GM18867 (cell line): ENCODE results near the gene GAD1.
A peak's percentile ranks its signal among the peaks of the same experiment; 100 is the strongest.

Source experiments
- ATAC-seq: cut with Tn5 transposase; IDR thresholded peaks from one replicate; pipeline ENCODE4 v1.9.1; 2021; ENCODE audit warnings: mild to moderate bottlenecking, moderate library complexity; ENCODE audit not compliant: unreplicated experiment

Gene GAD1

DNA sequence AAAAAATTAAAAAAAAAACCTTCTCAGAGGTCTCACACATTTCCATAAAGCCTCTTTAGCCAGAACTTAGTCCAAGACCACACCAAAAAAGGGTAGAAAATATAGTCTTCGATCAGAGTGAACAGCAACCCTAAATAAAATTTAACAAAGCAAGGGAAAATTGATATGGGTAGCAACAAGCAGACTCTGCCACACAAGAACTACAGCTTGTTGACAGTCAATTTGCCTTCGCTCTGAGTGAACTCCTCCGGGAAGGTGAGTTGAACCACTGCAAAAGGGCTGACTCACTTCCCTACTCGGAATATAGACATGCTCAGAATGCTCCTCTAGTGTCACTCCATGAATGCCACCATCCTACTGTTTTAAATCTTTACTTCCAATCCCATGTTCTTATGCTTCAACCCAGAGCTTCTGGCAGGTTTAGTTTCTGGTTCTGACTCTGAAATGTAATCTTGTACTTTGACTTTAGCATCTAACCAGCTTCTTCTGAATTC lies 24.1 kb downstream of the GAD1 start:
- ATAC-seq, result no peak

DNA sequence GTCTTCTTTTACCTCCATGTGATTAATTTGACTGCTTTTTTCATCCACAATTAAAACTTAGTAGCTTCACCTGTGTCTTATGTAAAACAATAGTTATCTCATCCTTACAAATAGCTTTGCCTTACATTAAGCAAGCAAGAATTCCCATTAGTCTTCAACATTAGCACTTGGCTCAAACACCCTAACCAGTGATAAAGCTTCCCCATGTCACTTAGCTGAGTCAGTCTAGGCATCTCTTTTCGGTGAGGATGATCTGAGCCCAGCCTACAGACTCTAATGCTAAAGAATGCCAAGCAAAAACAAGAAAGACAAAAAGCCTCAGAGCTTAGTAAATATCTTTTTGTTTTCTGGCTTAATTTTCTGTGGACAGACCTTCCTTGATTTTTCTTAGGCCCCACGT lies 26.1 kb downstream of the GAD1 start:
- no peak for ATAC-seq

DNA sequence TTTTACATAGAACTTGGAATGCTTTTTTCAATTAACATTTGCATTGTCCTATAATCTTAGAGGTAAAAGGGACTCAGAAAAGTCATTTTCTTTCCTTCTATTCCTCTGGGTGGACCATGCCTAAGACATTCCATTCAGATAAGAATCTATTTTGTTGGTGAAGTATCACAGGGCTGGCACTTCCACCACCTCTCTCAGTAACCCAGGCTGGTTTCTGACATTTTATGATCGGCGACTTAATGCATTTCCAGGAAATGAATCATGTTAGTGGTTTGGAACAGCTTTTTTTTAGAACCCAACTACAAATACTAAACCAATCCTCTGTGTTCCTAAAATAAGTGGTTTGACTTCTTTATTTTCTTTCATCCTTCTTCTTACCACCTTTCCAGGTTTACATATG lies 27.0 kb downstream of the GAD1 start:
- no peak for ATAC-seq

DNA sequence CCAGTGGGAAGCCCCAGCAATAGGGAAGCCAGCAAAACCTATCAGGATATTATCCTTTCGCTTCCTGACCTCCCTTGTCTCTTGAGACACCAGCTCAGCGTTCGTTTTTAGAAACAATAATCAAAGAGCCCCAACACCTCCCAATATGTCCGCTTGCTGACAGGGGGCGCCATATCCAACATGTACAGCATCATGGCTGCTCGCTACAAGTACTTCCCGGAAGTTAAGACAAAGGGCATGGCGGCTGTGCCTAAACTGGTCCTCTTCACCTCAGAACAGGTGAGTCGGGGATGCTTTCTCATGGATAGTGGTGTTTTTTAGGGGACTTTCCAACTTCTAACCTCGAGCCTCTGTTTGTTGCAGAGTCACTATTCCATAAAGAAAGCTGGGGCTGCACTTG lies 28.7 kb downstream of the GAD1 start:
- no peak for ATAC-seq

DNA sequence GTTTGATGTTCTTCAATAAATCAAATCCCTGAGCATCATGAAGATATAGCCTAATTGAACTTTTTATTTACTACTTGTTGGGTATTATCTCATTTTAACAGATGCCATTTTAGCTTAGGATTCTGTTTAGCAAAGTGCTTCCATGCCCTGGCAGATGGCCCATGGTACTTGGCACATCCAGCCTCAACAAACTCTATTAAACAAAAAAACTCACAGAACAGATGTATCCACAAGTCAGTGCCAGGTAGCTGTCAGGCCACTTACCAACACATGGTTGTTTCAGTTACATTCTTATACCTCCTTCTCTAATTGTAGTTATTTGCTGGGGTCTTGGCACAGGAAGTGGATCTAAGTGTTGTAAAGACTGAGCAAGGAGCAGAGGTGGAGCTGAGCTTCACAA lies 29.6 kb downstream of the GAD1 start:
- no peak for ATAC-seq

DNA sequence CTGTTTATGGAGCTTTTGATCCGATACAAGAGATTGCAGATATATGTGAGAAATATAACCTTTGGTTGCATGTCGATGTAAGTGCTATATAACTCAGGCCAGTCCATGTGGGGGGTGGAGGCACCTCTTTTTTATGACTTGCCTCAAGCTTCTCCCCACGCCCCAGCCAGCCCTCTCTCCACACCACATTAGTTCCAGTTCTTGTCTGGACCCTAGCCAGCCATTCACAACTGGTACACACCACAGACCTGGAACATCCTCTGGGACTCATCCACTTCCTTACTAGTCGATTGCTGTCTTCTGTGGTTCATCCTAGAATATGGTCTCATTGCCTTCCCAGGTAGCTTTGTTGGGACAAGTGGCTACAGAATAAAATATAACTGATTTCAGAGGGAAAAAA lies 31.0 kb downstream of the GAD1 start:
- ATAC-seq, result no peak

DNA sequence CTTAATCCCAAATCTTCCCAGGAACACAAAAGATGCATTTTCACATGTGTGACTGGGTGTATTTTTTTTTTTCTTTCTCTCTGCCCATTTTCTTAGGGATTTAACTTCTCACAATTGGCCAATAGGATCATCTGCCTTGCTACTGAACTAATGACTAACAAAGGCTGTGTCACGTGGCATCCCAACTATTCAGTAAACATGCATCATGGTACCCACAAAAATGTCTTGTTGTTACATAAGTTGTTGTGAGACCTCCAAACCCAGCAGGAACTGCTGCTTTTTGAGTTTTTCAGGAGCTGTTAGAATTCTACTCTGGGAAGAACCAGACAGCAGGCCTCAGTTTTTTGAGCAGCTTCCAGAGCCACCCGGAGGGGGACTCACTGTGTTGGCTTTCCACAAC lies 31.9 kb downstream of the GAD1 start:
- no peak for ATAC-seq

DNA sequence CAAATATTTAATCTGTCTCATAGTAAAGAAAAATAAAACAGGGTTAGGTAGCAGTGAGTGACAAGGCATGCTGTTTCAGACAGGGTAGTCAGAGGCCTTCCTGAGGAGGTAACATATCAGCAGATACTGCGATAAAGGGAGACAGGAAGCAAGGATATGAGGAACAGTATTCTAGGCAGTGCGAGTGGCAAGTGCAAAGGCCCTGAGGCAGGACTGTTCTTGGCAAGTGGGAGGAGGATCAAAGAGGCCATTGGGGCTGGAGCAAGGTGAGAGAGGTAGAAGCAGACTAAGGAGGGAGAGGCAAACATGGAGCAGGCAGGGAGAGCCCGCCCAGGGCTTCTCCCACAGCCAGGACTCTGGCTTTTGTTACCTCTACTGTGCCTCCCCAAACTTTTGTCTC lies 33.6 kb downstream of the GAD1 start:
- ATAC-seq, result no peak

DNA sequence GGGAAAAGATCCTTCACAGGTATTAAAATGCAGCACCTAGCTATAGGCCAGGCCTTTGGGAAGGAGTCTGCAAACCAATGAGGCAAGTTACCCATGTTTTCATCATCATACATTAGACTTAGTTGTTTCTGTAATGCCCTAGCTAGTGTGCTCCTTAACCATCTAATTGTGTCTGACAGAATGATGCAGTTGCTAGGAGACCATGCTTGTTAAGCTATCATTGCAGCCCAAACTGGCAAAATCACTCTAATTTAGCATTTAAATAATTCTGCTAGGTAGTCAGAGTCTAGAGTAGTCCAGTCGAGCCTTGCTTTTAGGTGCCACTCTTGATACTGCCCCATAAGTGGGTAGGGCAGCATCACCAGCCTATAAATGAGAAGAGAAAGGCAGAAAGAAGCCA lies 34.9 kb downstream of the GAD1 start:
- ATAC-seq, result no peak

DNA sequence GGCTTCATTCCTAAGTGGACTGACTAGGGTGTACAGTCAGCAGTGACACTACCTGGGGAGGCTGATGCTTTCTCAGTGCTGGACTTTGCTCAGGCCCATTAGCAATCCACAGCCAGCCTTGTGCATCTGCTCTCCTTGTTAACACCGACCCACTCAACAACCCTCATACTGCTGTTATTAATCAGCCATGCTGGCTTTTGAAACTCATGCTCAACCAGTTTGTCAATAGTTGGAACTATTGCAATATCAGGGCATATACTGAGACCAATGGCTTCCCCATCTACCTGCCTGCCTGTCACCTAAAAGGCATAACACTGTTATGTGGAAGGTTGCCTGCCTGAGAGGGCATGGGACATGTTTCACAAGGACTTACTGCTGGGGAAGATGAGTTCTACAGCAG lies 39.4 kb downstream of the GAD1 start:
- no peak for ATAC-seq

DNA sequence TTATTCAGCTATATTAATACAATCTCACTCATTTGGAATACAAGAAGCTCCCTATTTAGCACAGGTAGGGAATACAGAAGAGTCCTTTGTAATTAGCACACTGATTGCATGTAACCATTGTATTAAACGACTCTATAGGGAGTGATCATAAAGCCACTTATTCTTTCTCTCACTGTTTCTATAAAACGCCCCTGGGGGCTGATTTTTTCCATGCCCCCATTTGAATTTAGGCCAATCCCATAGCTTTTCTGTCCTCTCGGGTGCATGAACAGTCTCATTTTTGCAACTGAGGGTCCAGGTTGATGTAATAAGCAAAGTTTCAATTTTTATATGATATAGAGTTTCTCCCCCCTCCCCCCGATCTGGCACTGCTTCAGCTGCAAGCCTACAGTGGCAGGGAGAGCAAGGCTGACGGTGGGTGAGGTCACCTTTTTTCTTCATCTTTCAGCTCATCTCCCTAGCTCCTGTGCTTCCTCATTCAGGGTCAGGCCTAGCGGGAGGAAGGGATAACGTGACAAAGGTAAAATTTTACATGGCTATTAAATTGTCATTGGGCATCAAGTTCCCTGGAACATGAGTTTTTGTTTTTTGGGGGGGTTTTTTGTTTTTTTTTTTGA lies 45.7 kb downstream of the GAD1 start:
- ATAC-seq, result no peak

DNA sequence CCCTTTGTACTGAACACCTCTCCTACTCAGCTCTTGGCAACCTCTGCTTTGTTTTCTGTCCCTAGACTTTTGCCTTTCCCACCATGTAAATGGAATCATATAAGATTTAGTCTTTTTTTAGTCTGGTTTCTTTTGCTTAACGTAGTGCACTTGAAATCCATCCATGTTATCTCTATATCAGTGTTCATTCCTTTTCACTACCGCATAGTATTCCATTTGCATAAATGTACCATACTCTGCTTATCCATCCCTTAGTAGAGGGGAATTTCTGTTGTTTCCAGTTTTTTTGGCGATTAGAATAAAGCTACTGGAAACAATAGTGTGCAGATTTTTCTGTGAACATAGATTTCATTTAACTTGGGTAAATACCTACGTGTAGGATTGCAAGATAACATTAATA lies 46.4 kb downstream of the GAD1 start:
- no peak for ATAC-seq

DNA sequence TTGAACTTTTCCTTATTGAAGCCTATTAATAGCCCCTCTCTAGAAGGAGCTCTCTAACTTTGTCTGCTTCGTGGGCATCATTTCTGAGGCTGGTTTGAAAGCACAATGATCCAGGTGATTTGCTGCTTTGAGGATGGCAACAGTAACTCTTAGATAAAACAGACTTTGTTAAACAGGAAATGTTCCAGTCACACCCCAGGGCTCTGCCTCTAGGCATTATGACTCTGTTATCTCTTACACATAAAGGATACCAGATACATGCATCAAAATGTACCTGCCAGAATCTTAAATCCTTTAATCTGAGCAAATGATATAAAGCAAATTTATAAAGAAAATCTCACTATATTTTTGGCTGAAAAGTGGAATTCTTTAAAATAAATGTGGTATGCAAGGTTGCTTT lies 52.3 kb downstream of the GAD1 start:
- ATAC-seq, result no peak

DNA sequence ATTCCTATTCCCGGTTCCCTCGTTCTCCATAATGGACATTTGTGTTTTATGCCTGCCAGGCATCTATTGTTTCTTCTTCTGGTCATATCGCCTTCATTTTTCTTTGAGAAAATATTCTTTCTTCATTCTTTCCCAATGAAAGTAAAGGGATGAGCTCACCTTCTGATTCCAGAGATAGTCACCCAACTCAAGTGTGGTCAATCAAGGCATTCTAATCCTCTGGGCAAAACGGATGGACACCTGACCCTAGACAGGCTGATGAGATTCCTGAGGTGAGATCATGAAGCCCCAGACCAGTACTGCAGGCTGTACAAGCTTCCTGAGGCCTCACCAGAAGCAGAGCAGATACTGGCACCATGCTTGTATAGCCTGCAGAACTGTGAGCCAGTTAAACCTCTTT lies 52.8 kb downstream of the GAD1 start:
- ATAC-seq, result no peak

DNA sequence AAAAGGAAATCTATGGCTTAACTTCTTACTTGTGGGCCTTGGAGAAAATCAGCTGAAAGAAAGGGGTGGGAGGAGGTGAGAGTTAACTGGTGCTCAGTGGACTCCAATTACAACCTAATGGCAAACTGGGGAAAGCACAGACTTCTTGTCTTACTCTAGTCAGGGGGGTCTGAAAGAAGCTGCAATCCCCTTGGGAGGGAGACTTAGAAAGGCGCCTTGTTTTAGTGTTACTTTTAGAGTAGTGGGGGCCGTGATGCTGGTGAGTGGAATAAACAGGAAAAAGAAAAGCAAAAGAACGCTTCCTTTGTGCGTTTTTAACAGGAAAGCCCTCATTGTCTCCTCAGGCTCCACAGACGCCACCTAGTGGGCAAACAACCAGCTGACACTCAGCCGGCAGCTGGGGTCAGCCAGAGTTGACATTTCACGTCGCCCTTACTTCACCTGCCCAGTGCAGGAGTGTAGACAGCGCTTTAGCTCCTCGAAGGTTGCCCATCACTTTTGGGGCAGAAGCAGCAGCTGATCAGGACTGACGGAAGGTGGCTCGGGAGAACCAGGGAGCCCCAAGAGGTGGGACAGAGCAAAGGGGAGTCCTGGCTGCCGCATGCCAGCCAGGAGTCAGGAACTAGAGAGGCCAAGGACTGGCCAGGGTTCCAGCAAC lies 56.5 kb downstream of the GAD1 start:
- peak; percentile 92 for ATAC-seq

DNA sequence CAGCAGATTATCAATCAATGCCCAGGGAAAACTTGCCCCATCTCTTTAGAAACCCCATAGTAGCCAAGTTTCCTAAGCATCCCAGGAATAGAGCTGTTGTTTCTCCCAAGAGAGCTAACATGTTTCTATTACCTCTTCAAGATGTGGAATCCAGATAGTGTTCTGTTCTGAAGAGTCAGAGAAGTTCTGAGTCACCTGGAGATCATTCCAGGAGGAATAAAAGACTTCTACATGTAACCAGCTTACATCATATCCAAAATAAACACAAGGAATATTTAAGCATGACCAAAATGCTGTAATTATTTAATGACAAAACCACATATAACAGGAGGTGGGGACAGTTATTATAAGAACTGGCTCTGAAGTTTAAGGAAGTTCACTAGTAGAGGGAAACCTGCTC lies 61.4 kb downstream of the GAD1 start:
- ATAC-seq, result no peak

DNA sequence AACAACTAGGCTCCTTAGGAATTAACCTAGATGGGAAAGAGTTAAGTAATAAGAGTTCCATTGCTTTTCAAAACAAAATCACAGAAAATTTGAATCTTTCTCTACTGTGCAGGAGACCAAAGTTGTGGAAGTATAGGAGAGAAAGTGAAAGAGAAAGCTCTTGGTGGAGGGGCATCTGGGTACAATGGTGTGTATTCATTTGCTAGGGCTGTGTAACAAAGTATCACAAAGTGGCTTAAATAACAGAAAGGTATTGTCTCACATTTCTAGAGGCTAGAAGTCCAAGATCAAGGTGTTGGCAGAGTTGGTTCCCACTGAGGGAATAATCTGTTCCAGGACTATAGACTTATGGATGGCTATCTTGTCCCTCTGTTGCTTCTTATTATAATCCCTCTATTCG lies 61.8 kb downstream of the GAD1 start:
- peak; percentile 64 for ATAC-seq

DNA sequence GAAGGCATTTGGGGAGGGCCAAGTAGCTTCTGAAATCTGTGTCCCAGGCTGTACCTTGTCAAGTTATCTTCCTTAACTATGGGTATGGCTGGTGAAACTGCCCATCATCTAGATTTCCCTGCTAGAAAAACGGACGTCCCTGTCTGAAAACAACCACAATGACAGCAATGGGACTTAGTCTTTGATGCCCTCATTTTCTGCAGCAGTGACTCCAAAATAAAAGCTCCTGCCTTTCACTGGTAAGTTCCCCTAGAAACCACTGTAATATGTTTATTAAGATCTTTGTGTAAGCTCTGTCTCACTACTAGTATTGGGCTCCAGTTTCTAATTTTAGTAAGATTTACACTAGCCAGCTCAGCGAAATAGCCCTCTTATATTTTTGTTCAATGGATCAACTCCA lies 65.2 kb downstream of the GAD1 start:
- ATAC-seq, result no peak

DNA sequence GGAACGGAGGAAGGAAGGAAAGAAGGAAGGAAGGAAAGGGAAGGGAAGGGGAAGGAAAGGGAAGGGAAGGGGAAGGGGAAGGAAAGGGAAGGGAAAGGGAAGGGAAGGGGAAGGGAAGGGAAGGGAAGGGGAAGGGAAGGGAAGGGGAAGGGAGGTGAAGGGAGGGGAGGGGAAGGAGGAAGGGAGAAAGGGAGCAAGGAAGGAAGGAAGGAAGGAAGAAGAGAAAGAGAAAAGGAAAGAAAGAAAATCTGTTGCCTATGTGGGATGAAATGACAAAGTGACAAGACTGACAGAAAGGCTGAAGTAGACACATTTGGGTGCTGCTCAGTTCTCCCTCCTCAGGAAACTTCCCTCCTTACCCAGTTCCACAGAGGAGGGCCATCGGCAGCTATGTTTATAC lies 66.1 kb downstream of the GAD1 start:
- no peak for ATAC-seq

DNA sequence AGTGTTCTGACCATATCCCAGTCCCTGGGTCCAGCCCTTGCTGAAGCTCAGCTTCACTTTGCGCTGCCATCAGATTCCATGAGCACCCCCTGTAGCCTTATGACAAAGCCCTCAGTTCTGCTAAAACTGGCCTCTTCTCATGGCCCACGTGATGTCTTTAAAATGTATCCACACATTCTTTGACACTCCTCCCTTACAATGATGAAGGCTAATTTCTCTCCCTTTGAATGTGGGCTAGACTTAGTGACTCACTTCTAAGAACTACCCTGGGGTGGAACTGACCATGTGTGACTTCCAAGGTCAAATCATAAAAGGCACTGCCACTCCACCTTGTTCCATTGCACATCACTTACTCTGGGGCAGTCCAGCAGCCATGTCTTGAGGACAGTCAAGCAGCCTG lies 67.0 kb downstream of the GAD1 start:
- no peak for ATAC-seq

DNA sequence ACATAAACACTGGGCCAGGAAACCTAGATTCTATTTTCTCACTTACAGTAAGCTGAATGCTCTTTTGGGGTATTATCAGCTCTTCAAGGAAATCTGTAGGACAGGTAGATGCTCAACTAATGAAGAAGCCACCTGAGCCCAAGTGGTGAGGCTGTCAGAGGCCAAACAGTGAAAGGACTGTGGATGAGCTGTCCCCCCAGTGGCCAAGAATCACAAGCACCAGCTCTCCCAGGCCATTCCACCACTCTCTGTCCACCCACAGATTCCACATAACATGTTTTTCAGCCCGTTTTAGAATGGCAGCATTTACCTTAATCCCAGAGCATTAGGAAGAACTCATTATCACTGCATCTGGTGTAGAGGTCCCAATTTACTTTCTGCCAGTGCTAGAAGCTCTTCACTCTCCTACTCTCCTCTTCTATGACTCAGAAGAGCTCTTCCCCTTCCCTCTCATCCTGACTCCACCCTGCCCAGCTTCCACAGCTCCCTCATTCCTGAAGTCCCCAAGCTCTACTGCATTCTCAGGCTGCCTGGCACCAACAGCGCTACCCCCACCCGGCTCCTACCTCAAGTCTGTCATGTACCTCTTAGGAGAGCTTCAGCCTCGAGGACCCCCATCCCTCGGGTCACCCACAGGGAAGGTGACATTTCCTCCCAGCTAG lies 68.6 kb downstream of the GAD1 start:
- no peak for ATAC-seq

DNA sequence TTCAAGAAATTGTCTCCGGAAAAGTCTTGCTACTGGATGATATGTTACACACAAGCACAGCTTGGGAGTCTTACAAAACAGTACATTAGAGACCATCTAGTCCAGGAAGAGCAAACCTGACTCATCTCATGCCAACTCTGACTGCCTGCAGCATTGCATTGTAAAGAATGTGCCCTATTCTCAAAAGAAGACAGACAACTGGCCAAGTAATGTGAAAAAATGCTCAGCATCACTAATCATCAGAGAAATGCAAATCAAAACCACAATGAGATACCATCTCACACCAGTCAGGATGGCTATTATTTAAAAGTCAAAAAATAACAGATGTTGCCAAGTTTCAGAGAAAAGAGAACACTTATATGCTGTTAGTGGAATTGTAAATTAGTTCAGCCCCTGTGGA lies 69.7 kb downstream of the GAD1 start:
- ATAC-seq, result peak; percentile 65
